GM23338 (cell line): Measurements from ENCODE around the gene CKM.

Source experiments
- CREB1 ChIP-seq: fragments of 250-450 bp; sonication (Bioruptor Pico); IDR thresholded peaks from 2 replicates; pipeline ENCODE4 v1.5.0; 2020; ENCODE audit warnings: low read depth, mild to moderate bottlenecking, moderate library complexity
- CTCF ChIP-seq, 2 experiments: fragments of 200-600 bp in 1 of 2; sonication (generic) in 1 of 2; conservative IDR thresholded peaks; 2 replicates each; pipeline versions ENCODE4 v1.5.1 to v1.6.1; 2016 to 2017; ENCODE audit warnings: antibody characterized with exemption in 2 of 2, low read depth in 2 of 2, mild to moderate bottlenecking in 2 of 2, moderate library complexity in 1 of 2
- EZH2 ChIP-seq: fragments of 200-600 bp; sonication (generic); IDR thresholded peaks from one replicate; pipeline ENCODE4 v1.8.0; 2017; ENCODE audit warnings: antibody characterized with exemption, mild to moderate bottlenecking, low read depth; ENCODE audit not compliant: unreplicated experiment
- EZH2phosphoT487 ChIP-seq: fragments of 200-600 bp; sonication (generic); IDR thresholded peaks from one replicate; pipeline ENCODE4 v1.8.1; 2018; ENCODE audit warnings: antibody characterized with exemption; ENCODE audit not compliant: unreplicated experiment
- JUNB ChIP-seq: IDR thresholded peaks from one replicate; pipeline ENCODE4 v1.6.1; 2016; ENCODE audit warnings: antibody characterized with exemption; ENCODE audit not compliant: unreplicated experiment
- POLR2AphosphoS5 ChIP-seq: IDR thresholded peaks from 2 replicates; pipeline ENCODE4 v1.6.1; 2016; ENCODE audit warnings: antibody characterized with exemption, low read depth
- TF ChIP-seq, protein P1 (sequence below): IDR thresholded peaks from one replicate; pipeline ENCODE4 v1.6.1; 2018; ENCODE audit warnings: antibody characterized with exemption; ENCODE audit not compliant: unreplicated experiment
- TF ChIP-seq, protein P2 (sequence below): IDR thresholded peaks from 2 replicates; pipeline ENCODE4 v1.6.1; 2016; ENCODE audit warnings: antibody characterized with exemption

- TF ChIP-seq CTCF (conservative IDR thresholded peaks at IDR 0.05; ENCODE audit: low read depth in 2 of 2) (peak; percentile 29 to 57), POLR2AphosphoS5 (no peak), EZH2 (no peak), EZH2phosphoT487 (no peak), CREB1 (CRISPR knock-in tag) (no peak), JUNB (no peak)
- TF ChIP-seq, protein P1, sequence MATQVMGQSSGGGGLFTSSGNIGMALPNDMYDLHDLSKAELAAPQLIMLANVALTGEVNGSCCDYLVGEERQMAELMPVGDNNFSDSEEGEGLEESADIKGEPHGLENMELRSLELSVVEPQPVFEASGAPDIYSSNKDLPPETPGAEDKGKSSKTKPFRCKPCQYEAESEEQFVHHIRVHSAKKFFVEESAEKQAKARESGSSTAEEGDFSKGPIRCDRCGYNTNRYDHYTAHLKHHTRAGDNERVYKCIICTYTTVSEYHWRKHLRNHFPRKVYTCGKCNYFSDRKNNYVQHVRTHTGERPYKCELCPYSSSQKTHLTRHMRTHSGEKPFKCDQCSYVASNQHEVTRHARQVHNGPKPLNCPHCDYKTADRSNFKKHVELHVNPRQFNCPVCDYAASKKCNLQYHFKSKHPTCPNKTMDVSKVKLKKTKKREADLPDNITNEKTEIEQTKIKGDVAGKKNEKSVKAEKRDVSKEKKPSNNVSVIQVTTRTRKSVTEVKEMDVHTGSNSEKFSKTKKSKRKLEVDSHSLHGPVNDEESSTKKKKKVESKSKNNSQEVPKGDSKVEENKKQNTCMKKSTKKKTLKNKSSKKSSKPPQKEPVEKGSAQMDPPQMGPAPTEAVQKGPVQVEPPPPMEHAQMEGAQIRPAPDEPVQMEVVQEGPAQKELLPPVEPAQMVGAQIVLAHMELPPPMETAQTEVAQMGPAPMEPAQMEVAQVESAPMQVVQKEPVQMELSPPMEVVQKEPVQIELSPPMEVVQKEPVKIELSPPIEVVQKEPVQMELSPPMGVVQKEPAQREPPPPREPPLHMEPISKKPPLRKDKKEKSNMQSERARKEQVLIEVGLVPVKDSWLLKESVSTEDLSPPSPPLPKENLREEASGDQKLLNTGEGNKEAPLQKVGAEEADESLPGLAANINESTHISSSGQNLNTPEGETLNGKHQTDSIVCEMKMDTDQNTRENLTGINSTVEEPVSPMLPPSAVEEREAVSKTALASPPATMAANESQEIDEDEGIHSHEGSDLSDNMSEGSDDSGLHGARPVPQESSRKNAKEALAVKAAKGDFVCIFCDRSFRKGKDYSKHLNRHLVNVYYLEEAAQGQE: no peak
- TF ChIP-seq, protein P2, sequence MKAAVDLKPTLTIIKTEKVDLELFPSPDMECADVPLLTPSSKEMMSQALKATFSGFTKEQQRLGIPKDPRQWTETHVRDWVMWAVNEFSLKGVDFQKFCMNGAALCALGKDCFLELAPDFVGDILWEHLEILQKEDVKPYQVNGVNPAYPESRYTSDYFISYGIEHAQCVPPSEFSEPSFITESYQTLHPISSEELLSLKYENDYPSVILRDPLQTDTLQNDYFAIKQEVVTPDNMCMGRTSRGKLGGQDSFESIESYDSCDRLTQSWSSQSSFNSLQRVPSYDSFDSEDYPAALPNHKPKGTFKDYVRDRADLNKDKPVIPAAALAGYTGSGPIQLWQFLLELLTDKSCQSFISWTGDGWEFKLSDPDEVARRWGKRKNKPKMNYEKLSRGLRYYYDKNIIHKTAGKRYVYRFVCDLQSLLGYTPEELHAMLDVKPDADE: no peak
Measured at GRCh38 chr19:45368737-45369340, 46.2 kb upstream of the CKM start.
